GM18861 (cell line): ENCODE measurements around the gene MAP4K2.
"Not testable (repeated sequence)": the region's sequence is repeated elsewhere in the genome, so short reads cannot be mapped to it uniquely, and the experiment has no call there.

Source experiments
- ATAC-seq: cut with Tn5 transposase; IDR thresholded peaks from one replicate; pipeline ENCODE4 v1.9.1; 2021; ENCODE audit not compliant: unreplicated experiment

MAP4K2 gene

GRCh38 chr11:64838600-64839334, 35.8 kb upstream of the MAP4K2 start:
- ATAC-seq: no peak

GRCh38 chr11:64837887-64838351, 34.9 kb upstream of the MAP4K2 start:
- no peak for ATAC-seq

- no peak for ATAC-seq
Observed at GRCh38 chr11:64836448-64837072, 33.5 kb upstream of the MAP4K2 start.

GRCh38 chr11:64835616-64836447, 32.8 kb upstream of the MAP4K2 start:
- ATAC-seq: no peak

- no peak for ATAC-seq
Observed at GRCh38 chr11:64834723-64835615, 32.0 kb upstream of the MAP4K2 start.

- ATAC-seq: no peak
Observed at GRCh38 chr11:64834031-64834722, 31.2 kb upstream of the MAP4K2 start.

GRCh38 chr11:64833509-64833908, 30.5 kb upstream of the MAP4K2 start:
- no peak for ATAC-seq

GRCh38 chr11:64833198-64833502, 30.1 kb upstream of the MAP4K2 start:
- ATAC-seq: no peak

GRCh38 chr11:64832467-64833197, 29.6 kb upstream of the MAP4K2 start:
- no peak for ATAC-seq

GRCh38 chr11:64831411-64831891, 28.4 kb upstream of the MAP4K2 start:
- no peak for ATAC-seq

- ATAC-seq: no peak
Observed at GRCh38 chr11:64829536-64830251, 26.7 kb upstream of the MAP4K2 start.

GRCh38 chr11:64827451-64827839, 24.4 kb upstream of the MAP4K2 start:
- no peak for ATAC-seq

- ATAC-seq: no peak
Observed at GRCh38 chr11:64826578-64827450, 23.8 kb upstream of the MAP4K2 start.

GRCh38 chr11:64826062-64826461, 23.0 kb upstream of the MAP4K2 start:
- ATAC-seq: no peak

- no peak for ATAC-seq
Observed at GRCh38 chr11:64823568-64824119, 20.6 kb upstream of the MAP4K2 start.

GRCh38 chr11:64817476-64817875, 14.5 kb upstream of the MAP4K2 start:
- ATAC-seq: no peak

GRCh38 chr11:64815433-64815832, 12.4 kb upstream of the MAP4K2 start:
- not testable (repeated sequence) for ATAC-seq
